GM18508 (cell line): ENCODE measurements around the gene C7orf57.

Experiments
- ATAC-seq: cut with Tn5 transposase; IDR thresholded peaks from one replicate; pipeline ENCODE4 v1.9.1; 2021; ENCODE audit warnings: moderate number of reproducible peaks; ENCODE audit not compliant: insufficient read depth, unreplicated experiment

The C7orf57 gene

GRCh38 chr7:48031111-48031510 is 4.2 kb upstream of the C7orf57 start:
- no peak for ATAC-seq

GRCh38 chr7:48033922-48034321 is 1.4 kb upstream of the C7orf57 start:
- no peak for ATAC-seq

- ATAC-seq, result no peak
These were observed 680 bp downstream of the C7orf57 start for GRCh38 chr7:48035967-48036478.

- ATAC-seq, result no peak
These were observed 3.6 kb downstream of the C7orf57 start for GRCh38 chr7:48038815-48039506.

- no peak for ATAC-seq
These were observed 5.8 kb downstream of the C7orf57 start for GRCh38 chr7:48040944-48041652.

- ATAC-seq, result no peak
These were observed 6.3 kb downstream of the C7orf57 start for GRCh38 chr7:48041653-48041970.

GRCh38 chr7:48042216-48042615 is 6.9 kb downstream of the C7orf57 start:
- no peak for ATAC-seq

- no peak for ATAC-seq
These were observed 7.3 kb downstream of the C7orf57 start for GRCh38 chr7:48042636-48043035.

- ATAC-seq, result no peak
These were observed 9.9 kb downstream of the C7orf57 start for GRCh38 chr7:48045195-48045765.

- ATAC-seq, result no peak
These were observed 11.1 kb downstream of the C7orf57 start for GRCh38 chr7:48046458-48046857.

GRCh38 chr7:48048113-48048512 is 12.8 kb downstream of the C7orf57 start:
- no peak for ATAC-seq

- no peak for ATAC-seq
These were observed 14.5 kb downstream of the C7orf57 start for GRCh38 chr7:48049850-48050249.

GRCh38 chr7:48052748-48053147 is 17.4 kb downstream of the C7orf57 start:
- ATAC-seq, result no peak

GRCh38 chr7:48053736-48054135 is 18.4 kb downstream of the C7orf57 start:
- ATAC-seq, result no peak

GRCh38 chr7:48058990-48059389 is 23.6 kb downstream of the C7orf57 start:
- ATAC-seq, result no peak

GRCh38 chr7:48059706-48060105 is 24.4 kb downstream of the C7orf57 start:
- no peak for ATAC-seq

GRCh38 chr7:48063985-48064384 is 28.6 kb downstream of the C7orf57 start:
- ATAC-seq, result no peak

GRCh38 chr7:48067475-48067874 is 32.1 kb downstream of the C7orf57 start:
- ATAC-seq, result no peak

- no peak for ATAC-seq
These were observed 38.9 kb downstream of the C7orf57 start for GRCh38 chr7:48074204-48074654.

GRCh38 chr7:48077423-48077822 is 42.1 kb downstream of the C7orf57 start:
- no peak for ATAC-seq

GRCh38 chr7:48078470-48078869 is 43.1 kb downstream of the C7orf57 start:
- no peak for ATAC-seq
